ENCODE measurements around the gene ANKRD6.

Gene ANKRD6

GRCh38 chr6:89489078-89489477 is 56.1 kb downstream of the ANKRD6 start:
- TF ChIP-seq CTCF (IDR thresholded peaks at IDR 0.05; ENCODE audit: low read length, missing control alignments), result no peak
- DNase-seq (ENCODE audit: low read depth), result no peak
- no peak overlapping the region for H3K4me3 ChIP-seq (replicated peaks; ENCODE audit: low read depth, low read length)

GRCh38 chr6:89492025-89492640 is 59.2 kb downstream of the ANKRD6 start:
- H3K4me3 ChIP-seq (replicated peaks; ENCODE audit: low read depth, low read length), result no peak overlapping the region
- no peak for DNase-seq (ENCODE audit: low read depth)
- TF ChIP-seq CTCF (IDR thresholded peaks at IDR 0.05; ENCODE audit: low read length, missing control alignments), result no peak

GRCh38 chr6:89494131-89494793 is 61.3 kb downstream of the ANKRD6 start:
- DNase-seq (ENCODE audit: low read depth), result no peak
- no peak overlapping the region for H3K4me3 ChIP-seq (replicated peaks; ENCODE audit: low read depth, low read length)
- peak; percentile 2 for TF ChIP-seq CTCF (IDR thresholded peaks at IDR 0.05; ENCODE audit: low read length, missing control alignments)

- H3K4me3 ChIP-seq (replicated peaks; ENCODE audit: low read depth, low read length), result no peak overlapping the region
- TF ChIP-seq CTCF (IDR thresholded peaks at IDR 0.05; ENCODE audit: low read length, missing control alignments), result no peak
- no peak for DNase-seq (ENCODE audit: low read depth)
Measured at GRCh38 chr6:89495961-89496535, 63.1 kb downstream of the ANKRD6 start.

- DNase-seq (ENCODE audit: low read depth), result no peak
- no peak overlapping the region for H3K4me3 ChIP-seq (replicated peaks; ENCODE audit: low read depth, low read length)
- no peak for TF ChIP-seq CTCF (IDR thresholded peaks at IDR 0.05; ENCODE audit: low read length, missing control alignments)
Measured at GRCh38 chr6:89500611-89501010, 67.7 kb downstream of the ANKRD6 start.

GRCh38 chr6:89501222-89501621 is 68.3 kb downstream of the ANKRD6 start:
- no peak overlapping the region for H3K4me3 ChIP-seq (replicated peaks; ENCODE audit: low read depth, low read length)
- DNase-seq (ENCODE audit: low read depth), result no peak
- no peak for TF ChIP-seq CTCF (IDR thresholded peaks at IDR 0.05; ENCODE audit: low read length, missing control alignments)

All from fibroblast of pulmonary artery (primary cell).